ENCODE data around the gene SWT1.
"Not testable (repeated sequence)": the region's sequence is repeated elsewhere in the genome, so short reads cannot be mapped to it uniquely, and the experiment has no call there.

The SWT1 gene

DNA sequence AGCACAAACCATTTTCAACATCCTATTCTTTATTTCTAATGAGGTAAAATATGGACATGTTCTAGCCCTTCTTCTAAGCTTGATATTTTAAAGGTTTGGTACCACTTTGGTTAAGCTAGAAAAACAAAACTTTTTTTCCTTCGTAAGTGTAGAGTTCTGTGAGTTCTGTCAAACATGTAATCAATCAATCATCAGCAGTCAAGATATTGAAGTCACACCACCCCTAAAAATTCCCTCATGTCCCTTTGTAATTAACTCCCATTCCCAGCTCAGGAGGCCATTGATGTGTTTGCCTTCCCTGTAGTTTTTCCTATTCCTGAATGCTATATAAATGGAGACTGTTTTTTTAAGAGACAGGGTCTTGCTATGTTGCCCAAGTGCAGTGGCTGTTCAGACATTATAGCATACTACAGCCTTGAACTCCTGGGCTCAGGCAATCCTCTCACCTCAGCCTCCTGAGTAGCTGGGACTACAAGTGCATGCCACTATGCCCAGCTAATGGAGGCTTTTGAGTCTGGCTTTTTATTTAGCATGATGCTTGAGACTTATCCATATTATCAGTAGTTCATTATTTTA lies 137.1 kb downstream of the SWT1 start:
- no peak for DNase-seq

DNA sequence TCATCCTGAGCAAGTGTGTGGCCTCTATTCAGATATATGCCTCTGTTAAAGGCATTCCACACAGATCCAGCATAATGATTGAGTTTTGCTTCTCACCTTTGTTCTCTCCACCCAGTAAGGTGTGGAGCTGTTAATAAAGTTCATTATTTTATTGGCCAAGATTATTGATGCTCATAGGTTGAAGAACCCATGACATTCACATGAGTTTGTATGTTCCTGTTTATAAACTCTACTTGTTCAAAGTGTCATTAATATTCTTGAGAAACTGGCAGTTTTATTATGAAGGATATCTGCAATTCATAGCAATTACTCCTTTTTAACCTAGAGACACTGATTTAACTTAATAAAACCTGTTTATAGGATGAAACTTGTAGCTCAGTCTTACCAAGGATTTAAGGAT lies 138.1 kb downstream of the SWT1 start:
- DNase-seq, result no peak

DNA sequence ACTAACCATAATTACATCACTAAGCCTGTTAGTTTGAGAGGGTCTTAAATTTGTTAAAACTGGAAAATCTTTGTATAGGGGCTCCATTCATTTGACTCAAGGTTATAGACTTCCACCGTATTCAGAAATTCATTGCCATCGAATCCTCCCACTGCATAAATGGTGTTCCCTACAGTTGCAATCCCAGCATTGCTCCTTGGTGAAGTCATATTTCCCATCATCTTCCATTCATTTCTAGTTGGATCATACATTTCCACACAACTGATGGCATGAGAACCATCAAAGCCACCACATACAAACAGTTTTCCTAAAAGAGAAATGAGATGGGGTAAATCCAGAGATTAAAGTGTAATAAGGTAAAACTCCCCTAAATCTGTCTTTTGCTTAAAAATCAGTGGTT lies 141.0 kb downstream of the SWT1 start:
- no peak for DNase-seq

DNA sequence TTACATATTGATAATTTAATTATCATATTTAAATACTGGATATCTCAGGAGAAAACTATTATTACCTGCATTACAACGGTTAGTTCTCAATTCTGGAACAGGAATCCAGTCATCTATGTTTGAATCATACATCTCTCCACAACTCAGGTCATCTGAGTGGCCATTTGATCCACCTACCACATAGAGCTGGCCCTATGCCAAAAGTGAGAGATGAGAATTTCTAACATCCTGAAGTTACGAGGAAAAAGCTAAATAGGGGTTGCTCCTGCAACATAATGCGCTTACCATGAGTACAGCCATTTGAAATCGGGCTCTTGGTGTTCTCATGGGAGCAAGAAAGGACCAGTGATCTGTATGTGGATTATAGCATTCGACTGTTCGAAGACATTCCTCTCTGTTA lies 143.2 kb downstream of the SWT1 start:
- DNase-seq, result no peak

DNA sequence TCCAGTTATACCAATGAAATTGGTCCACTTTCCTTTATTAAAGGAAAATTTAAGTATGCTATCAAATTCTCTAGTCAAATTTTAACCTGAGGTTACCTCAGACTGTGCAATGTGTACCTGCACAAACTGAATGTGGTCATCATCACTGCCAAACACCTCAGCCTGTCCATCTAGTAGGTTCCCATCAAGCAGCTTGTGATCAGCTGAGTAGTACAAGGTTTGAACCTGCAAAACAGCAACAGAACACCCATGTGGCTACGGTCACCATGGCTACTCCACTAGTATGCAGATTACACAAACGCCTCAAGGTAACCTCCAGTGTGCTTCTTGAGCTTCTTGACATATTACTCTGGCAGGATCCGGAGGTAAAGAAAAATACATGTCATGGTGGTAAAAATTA lies 148.5 kb downstream of the SWT1 start:
- no peak for DNase-seq

DNA sequence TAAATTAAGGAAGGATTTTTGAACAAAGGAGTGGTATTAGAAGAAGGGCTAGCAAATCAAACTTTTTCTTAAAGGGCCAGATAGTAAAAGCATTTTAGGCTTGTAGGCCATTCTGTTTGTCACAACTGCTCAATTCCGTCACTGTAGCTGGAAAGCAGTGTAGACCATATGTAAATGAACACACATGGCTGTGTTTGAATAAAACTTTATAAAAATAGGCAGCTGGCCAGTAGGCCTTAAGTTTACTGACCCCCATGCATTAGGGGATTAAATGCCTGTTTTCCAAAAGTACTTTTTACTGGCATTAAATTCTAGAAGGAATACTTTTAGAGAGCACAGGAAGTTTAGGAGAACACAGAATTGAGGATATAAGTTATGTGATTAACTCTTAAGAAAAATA lies 151.2 kb downstream of the SWT1 start:
- no peak for DNase-seq

DNA sequence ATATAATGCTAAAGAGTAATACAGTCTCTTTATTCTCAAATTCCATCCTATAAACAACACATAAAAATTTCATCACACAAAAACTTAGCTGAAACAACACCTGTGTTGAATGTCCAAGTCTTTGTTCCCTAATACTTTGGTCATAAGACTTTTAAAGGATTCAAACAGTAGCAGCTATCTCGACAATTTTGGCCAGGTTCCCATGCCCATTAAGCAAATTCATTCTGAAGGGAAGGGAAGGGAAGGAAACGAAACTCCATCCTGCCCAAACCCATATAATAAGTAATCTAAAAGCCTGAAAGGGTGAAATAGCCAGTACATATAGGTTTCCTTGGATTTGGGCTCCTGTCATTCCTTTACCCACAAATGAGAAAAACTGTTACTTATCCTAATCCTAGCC lies 152.6 kb downstream of the SWT1 start:
- DNase-seq, result no peak

DNA sequence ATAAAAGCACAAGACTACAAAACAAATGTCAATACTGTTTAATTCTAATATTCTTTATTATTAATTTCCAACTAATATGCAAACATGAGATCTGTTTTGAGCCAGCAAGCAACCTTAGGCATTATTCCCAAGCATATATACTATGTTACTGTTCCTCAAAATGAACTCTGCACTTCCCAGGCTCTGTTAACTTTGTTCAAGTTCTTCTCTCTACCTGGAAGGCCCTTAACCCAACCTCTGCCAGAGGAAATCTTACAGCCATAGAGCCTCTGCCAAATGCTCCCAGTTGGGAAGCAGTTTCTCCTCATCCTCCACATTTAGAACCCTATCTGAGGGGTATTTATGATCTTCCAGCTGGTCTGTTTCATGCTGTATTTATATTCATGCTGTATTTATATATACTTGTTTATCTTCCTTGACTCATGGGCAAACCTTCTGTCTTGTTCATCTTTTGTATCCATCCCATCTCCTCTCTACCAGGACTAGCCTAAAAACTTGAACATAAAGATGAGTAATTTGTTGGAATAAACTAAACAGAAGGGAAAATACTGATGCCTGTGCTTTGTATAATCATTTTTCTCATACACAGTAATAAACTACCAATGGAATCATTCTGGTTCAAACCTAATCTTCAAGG lies 154.7 kb downstream of the SWT1 start:
- no peak for DNase-seq

DNA sequence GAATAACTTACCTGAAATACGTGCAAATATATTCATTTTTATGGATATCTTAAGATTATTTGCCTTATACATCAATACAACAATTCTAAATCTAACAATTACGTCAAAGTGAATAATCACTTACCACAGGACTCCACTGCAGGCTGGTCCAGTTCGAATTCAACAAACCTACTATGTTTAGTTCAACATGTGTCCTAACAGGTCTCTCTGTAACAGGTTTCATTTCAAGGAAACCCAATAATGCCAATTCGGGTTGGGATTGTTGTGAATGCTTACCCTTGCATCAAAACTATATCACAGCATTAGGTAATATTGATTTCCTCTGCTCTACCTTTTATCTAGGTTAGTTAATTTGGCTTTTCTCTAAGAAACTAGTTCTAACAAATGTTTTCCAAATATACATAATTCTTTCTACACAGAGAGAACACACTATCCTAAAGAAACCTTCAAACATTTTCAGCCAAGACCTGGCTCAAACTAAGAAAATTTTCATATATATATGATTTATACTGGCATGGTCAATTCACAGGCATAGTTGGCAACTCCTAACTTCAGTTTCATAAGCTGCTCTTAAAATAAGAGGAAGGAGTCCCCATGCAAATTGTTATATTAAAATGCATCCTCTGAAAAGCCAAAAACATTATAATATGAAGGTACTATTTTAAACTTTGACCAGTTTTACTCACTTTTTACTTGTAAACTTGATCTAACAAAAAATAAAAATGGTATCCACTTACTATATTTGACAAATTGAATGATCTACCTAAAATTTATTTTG lies 155.6 kb downstream of the SWT1 start:
- no peak for DNase-seq

DNA sequence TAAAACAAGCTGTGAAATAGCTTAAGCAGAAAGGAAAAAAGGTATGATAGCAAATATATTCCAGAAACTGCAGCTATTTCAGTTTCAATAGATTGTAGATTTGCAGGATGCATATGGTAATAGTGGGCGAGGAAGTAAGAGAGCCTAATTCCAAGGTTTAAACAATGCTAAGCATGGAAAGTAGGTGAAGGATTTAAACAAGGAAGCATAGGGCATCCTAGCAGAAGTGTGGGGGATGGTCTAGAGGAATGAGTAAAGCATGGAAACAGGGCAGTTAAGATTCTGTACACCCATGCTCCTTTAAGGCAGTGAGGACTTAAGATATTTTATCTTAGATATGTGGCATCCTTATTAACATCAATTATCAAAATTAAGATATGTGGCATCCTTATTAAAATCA lies 157.4 kb downstream of the SWT1 start:
- DNase-seq, result no peak

DNA sequence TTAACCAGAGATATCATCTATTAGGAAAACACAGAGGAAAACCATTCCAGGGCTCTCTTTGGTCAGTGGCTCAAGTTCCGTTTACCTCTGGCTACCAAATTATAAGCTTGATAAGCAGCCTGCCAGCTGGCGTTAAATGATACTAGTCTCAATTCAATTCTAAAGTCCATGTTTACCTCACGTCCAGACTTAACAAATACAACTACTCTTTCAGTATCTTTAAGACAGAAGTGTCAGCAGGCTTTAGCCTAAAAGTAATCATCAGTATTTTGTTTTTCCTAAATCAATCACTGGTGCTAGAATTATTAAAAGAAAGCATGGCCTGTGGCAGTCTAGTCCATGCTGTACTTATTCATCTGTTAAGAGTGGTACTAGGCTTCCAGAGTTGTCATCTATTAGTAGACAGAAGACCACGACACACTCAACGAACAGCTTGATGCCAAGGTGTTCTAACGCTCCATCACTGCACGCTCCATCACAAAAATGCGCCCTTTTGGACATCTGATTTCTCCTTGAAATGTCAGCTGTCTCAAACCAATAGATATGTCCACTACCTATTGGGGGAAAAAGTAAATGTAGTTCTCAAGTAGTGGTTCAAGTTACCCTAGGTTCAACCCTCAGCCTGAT lies 158.6 kb downstream of the SWT1 start:
- DNase-seq, result peak; percentile 28

DNA sequence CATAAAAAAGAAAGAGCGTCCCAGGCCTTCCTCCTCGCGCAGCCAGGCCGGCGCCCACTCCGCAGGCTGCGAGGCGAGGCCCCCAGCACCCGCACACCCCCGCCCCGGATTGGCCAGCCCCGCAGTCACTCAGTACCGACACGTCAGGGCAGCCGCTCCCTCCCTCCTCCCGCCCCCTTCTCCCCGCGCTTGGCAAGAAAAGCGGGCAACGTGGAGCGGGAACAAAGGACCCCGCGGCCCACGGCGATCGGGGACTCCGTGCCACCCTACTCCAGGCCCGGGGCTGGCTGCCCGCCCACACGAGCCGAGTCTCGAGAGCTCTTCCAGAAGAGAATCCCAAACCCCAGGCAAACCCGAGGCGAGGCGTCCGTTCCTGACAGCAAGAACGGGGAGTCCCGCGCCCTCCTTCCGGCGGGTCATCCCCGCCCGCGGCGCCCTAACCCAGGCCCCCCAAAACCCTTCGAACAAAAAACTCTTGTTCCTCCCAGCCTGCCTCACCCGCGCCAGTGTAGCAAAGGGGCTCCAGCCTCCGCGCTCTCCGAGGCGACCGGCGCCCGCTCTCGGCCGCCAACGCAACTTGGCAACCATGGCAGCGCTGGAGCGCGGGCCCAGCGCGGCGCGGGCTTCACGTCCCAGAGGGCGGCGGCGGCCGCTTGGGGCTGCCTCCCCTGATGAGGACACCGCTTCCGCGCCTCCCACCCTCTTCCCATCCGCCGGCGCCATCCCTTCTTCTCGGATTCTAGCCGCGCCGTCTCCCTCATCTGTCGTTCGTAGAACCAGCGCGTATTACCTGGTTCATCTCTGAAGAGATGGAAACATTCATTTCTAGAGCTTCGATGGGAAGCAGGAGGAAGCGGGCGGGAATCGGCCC lies 159.4 kb downstream of the SWT1 start:
- DNase-seq, result peak; percentile 91

DNA sequence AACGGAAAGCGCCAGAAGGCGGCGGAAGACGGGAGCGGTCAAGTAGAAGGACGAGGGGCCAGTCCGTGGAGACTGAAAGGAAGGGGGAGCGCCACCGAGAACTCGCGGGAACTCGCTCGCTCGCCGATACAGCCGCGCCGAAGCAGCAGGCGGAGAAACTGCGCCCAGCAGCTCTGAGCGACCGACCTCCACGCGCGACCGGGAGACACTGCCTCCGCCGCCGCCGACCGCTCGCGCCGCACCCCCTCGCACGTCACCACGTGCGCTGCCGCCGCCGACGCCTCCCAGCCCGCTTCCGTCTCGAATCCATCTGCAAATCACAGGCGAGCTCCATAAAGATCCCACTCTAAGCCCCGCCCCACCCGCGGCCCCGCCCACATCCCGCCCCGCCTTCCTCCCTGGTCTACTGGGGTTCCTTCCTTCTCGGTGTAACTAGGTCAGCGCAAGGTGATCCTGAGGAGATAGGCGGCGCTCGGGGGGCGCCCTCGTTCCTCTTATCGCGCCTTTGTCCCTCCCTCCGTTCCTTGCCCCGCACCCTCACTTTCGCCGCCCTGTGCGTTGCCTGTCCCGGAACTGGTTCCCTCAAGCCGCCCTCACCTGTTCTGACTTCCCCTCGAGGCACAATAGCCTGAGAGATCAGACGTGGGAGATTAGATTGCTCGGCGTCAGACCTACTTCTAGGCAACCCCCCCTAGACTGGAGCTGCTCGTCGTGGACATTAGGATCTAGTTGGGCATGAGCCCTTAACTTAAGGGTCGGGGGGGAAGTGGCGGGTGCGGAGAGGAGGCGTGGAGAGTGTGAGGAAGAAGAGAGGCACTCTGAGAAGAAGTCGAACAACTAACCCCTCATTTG lies 160.3 kb downstream of the SWT1 start, which contains the start of gene IVNS1ABP:
TSS of gene IVNS1ABP (minus strand) at position 210 of the 852 bp plus-strand sequence. CDS start 7,750 bp downstream, outside the sequence.
- peak; percentile 97 for DNase-seq

DNA sequence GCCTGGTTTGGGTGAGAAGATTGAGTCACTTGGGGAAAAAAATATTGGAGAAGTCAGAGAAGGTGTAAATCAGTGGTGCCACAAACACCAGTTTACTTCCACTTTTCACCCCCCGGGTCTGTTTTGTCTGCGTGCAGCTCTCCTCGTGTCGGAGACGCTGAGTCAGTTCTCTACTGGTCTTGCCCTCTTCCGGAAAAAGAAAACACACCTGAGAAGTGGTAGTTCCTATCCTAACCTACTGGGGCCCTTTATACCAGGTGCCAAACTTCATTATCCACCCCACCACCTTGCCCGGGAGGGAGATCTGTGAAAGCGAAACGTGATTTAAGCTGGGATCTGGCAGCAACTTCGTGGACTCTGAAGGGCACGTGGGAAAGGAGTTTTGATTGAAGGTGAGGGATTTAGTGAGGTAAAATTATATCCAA lies 160.9 kb downstream of the SWT1 start:
- DNase-seq, result peak; percentile 94

DNA sequence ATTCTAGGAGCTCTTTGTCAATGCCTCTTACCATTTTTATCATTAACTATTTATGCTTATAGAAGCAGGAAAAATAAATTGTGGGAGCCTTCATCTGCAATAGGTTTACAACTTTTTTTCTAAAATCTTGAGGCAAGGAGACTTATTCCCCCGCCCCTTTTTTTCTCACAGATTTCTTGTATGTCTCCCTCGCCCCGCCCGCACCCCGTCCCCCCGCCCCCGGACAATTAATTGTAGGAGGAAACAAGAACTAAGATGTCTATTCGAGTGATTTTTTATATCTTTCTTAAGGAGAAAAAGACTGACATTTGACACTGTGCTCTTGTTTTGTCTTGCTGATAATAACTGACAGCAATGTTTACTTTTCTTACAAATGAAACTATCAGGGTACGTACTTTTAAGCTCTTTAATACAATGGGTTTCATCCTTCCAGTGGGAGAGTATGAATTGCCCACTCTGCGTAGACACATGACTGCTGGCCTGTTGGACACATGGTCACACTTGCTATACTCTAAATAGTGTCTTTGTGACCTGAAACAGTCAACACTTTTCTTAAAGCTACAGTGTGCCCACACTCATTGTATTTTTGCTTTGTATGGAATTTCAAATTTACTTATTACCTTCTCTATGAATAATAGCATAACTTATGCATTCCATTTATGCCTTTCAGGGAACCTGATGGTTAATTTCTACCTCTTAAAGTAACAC lies 161.6 kb downstream of the SWT1 start:
- no peak for DNase-seq

DNA sequence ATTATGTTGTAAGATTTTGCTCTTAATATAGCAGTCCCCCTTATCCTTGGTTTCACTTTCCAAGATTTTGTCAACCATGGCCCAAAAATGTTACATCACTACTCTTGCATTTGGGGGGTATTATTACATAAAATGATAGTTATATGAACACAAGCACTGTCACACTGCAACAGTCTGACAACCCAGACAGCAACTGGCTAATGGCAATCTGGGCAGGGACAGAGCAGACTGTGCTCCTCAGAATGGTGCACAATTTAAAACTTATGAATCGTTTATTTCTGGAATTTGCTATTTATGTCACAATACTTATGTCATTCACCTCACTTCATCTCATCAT lies 162.1 kb downstream of the SWT1 start:
- no peak for DNase-seq

DNA sequence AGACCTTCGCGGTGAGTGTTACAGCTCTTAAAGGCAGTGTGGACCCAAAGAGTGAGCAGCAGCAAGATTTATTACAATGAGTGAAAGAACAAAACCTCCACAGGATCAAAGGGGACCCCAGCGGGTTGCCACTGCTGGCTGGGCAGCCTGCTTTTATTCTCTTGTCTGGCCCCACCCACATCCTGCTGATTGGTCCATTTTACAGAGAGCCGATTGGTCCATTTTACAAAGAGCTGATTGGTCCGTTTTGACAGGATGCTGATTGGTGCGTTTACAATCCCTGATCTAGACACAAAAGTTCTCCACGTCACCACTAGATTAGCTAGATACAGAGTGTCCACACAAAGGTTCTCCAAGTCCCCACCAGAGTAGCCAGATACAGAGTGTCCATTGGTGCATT lies 164.1 kb downstream of the SWT1 start:
- DNase-seq, result not testable (repeated sequence)

DNA sequence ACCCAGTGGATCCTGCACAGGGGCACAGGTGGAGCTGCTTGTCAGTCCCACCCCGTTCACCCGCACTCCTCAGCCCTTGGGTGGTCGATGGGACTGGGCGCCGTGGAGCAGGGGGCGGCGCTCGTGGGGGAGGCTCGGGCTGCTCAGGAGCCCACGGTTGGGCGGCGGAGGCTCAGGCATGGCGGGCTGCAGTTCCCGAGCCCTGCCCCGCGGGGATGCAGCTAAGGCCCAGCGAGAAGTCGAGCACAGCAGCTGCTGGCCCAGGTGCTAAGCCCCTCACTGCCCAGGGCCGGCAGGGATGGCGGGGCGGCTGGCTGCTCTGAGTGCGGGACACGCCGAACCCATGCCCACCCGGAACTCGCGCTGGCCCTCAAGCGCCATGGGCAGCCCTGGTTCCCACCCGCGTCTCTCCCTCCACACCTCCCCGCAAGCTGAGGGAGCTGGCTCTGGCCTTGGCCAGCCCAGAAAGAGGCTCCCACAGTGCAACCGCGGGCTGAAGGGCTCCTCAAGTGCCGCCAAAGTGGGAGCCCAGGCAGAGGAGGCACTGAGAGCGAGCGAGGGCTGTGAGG lies 164.8 kb downstream of the SWT1 start:
- not testable (repeated sequence) for DNase-seq

DNA sequence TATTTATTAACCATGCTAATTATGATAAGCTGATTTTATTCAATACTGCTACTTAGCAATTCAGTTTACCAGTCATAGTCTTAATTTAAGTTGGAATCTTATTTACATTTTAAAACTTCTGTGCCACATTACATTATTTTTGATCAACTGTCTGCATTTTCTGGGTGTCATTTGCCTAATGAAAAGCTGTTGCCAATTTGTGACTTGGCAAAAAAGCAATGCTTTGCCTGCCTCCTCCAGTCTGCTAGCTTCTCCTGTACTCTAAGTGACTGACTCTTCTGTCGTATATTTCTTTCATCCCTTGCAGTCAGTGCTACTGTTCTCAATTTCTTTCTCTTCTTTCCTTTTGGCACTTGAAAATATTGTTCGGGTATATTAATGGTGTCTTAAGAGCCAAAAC lies 165.7 kb downstream of the SWT1 start:
- DNase-seq, result no peak

DNA sequence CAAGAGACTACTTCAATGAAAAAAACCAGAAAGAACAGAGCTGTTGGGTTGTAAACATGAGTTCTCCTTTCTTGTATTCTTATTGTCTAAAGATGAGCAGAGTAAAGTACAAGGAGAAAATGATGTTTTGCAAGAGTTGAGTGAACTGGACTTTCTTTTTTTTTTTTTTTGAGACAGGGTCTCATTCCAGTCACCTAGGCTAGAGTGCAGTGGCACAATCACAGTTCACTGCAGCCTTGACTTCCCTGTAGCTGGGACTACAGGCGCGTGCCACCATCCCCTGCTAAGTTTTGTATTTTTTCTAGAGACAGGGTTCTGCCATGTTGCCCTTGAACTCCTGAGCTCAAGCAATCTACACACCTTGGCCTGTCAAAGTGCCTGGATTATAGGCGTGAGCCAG lies 167.2 kb downstream of the SWT1 start:
- no peak for DNase-seq

DNA sequence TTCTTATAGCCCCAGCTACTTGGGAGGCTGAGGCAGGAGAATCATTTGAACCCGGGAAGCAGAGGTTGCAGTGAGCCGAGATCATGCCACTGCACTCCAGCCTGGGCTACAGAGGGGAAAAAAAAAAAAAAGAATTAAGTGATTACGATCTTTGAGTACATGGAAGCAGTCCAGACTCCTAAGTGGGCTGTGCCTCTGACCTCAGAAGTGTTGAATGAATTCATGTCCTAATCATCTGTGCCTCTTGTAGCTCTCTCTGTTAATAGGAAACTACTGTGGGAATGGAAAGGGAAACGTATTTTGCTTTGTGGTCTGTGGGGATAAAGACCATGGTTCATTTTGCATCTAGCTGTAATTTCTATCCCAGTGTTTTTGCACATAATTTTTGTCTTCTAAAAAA lies 168.4 kb downstream of the SWT1 start:
- DNase-seq, result no peak

All from RPMI8226 (cell line).